Astrocyte (in vitro differentiated cells and primary cell): ENCODE measurements around the gene TEAD4. TPM values are rescaled to one million over a fixed set of nuclear protein-coding genes. Genes with fewer than 3 reads are reported as not detected.

Experiments used
- DNase-seq: peaks from one replicate; pipeline ENCODE4 v3.0.0-alpha.2; 2010; ENCODE audit warnings: low read depth
- FAIRE-seq: peaks from 2 replicates; lab custom pipeline; 2011; peaks lifted over from hg19 to GRCh38; lab: Jason Lieb, UNC
- H2AFZ ChIP-seq: 2 replicates; pipeline ENCODE4 v1.6.0; 2012; ENCODE audit warnings: low read depth, low read length, inconsistent platforms
- H3K27ac ChIP-seq: 2 replicates; pipeline ENCODE4 v1.5.1; 2011; ENCODE audit warnings: low read depth, low read length, inconsistent platforms
- H3K27me3 ChIP-seq: 2 replicates; pipeline ENCODE4 v1.6.0; 2011; ENCODE audit warnings: low read length, inconsistent platforms; ENCODE audit not compliant: insufficient read depth
- H3K36me3 ChIP-seq: 2 replicates; pipeline ENCODE4 v1.5.1; 2011; ENCODE audit warnings: low read length, inconsistent platforms; ENCODE audit not compliant: insufficient read depth
- H3K4me1 ChIP-seq: 2 replicates; pipeline ENCODE4 v1.5.1; 2011; ENCODE audit warnings: low read length, inconsistent platforms; ENCODE audit not compliant: insufficient read depth
- H3K4me2 ChIP-seq: 2 replicates; pipeline ENCODE4 v1.6.0; 2012; ENCODE audit warnings: low read length, inconsistent platforms
- H3K4me3 ChIP-seq: 2 replicates; pipeline ENCODE4 v1.5.1; 2011; ENCODE audit warnings: low read depth, mild to moderate bottlenecking, low read length, inconsistent platforms; ENCODE audit not compliant: insufficient read depth
- H3K79me2 ChIP-seq: 2 replicates; pipeline ENCODE4 v1.6.0; 2012; ENCODE audit warnings: mild to moderate bottlenecking, low read length, inconsistent platforms; ENCODE audit not compliant: insufficient read depth
- H3K9ac ChIP-seq: 2 replicates; pipeline ENCODE4 v1.6.0; 2012; ENCODE audit warnings: mild to moderate bottlenecking, low read length, inconsistent platforms
- H3K9me3 ChIP-seq: 2 replicates; pipeline ENCODE4 v1.5.1; 2012; ENCODE audit warnings: low read depth, mild to moderate bottlenecking, low read length, inconsistent platforms; ENCODE audit not compliant: insufficient read depth
- H4K20me1 ChIP-seq: 2 replicates; pipeline ENCODE4 v1.6.0; 2012; ENCODE audit warnings: low read length, inconsistent platforms; ENCODE audit not compliant: insufficient read depth
- H3K27ac Mint-ChIP-seq: one replicate; pipeline ENCODE4 v1.8.0; 2021; ENCODE audit warnings: mild to moderate bottlenecking, mixed read lengths; ENCODE audit not compliant: unreplicated experiment
- H3K27me3 Mint-ChIP-seq: one replicate; pipeline ENCODE4 v1.8.0; 2021; ENCODE audit warnings: low read depth, mixed read lengths; ENCODE audit not compliant: unreplicated experiment
- H3K36me3 Mint-ChIP-seq: one replicate; pipeline ENCODE4 v1.8.0; 2021; ENCODE audit warnings: low read depth, mixed read lengths; ENCODE audit not compliant: unreplicated experiment
- H3K4me1 Mint-ChIP-seq: one replicate; pipeline ENCODE4 v1.8.0; 2021; ENCODE audit warnings: low read depth, mixed read lengths; ENCODE audit not compliant: unreplicated experiment
- H3K4me3 Mint-ChIP-seq: one replicate; pipeline ENCODE4 v1.8.0; 2021; ENCODE audit warnings: mild to moderate bottlenecking, moderate library complexity, mixed read lengths; ENCODE audit not compliant: unreplicated experiment
- H3K9me3 Mint-ChIP-seq: one replicate; pipeline ENCODE4 v1.8.0; 2021; ENCODE audit warnings: mild to moderate bottlenecking, mixed read lengths; ENCODE audit not compliant: unreplicated experiment
- EZH2 ChIP-seq: IDR thresholded peaks from 2 replicates; pipeline ENCODE4 v1.6.1; 2012; ENCODE audit warnings: mild to moderate bottlenecking, low read length, inconsistent platforms; ENCODE audit not compliant: insufficient read depth
- total RNA-seq: library from RNA; stranded (reverse); gene quantifications from 2 replicates; pipeline ENCODE4 v1.2.1, GENCODE V29; 2021
- TF ChIP-seq, protein P1 (sequence below): IDR thresholded peaks from 2 replicates; pipeline ENCODE4 v1.5.1; 2011; ENCODE audit warnings: low read depth, mild to moderate bottlenecking, inconsistent platforms, low read length, moderate library complexity; ENCODE audit not compliant: insufficient read depth

Gene TEAD4
- total RNA-seq, 1 donor from 2014 or later = 19.1 TPM

DNA sequence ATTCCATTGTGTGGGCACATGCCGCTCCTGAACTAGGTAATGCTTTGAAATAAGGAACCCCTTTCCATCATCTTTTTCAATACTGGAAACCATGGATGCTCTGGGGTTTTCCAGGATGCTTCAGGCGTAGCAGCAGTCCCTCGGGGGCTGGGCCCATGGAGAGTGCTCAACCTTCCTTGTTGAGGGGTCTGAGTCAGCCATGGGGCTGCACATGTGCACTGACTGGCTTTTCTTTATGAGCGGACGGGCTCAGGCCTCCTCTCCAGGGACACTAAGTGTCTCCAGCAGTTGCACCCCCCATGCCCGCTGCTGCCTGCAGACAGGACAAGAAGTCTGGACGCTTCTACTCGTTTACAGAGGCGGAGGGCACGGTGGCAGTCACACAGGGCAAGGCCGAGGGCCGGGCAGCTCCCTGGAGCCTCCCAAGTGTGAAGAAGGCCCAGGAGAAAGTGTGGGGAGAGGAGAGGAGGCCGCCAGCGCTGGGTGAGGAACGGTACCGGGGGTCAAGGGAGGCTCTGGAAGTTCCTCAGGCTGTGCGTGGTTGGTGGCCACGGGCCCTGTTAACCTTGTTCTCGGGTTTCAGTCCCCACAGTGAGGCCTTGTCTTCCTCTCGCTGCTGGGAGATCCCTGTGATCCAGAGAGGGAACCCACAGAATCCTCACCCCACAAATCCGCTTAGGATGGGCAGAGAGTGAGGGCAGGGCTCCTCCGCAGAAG, 51.2 kb downstream of the TEAD4 start:
- Histone ChIP-seq H3K4me3 (no peak overlapping the region), H3K9me3 (no peaks in the 10 kb centered on the region), H3K9ac (no peak overlapping the region), H3K4me1 (peaks cover 9% of the 10 kb centered on the region), H3K36me3 (no peaks in the 10 kb centered on the region), H4K20me1 (peaks cover 6% of the 10 kb centered on the region), H2AFZ (no peak overlapping the region), H3K27me3 (no peaks in the 10 kb centered on the region), H3K4me2 (no peak overlapping the region), H3K79me2 (peaks cover 10% of the 10 kb centered on the region), H3K27ac (no peak overlapping the region)
- no peak for DNase-seq
- Mint-ChIP-seq H3K27ac (no peak overlapping the region), H3K4me1 (peaks cover 6% of the 10 kb centered on the region), H3K4me3 (no peak overlapping the region), H3K9me3 (no peaks in the 10 kb centered on the region), H3K27me3 (no peaks in the 10 kb centered on the region), H3K36me3 (peaks cover 18% of the 10 kb centered on the region)
- TF ChIP-seq, protein P1, sequence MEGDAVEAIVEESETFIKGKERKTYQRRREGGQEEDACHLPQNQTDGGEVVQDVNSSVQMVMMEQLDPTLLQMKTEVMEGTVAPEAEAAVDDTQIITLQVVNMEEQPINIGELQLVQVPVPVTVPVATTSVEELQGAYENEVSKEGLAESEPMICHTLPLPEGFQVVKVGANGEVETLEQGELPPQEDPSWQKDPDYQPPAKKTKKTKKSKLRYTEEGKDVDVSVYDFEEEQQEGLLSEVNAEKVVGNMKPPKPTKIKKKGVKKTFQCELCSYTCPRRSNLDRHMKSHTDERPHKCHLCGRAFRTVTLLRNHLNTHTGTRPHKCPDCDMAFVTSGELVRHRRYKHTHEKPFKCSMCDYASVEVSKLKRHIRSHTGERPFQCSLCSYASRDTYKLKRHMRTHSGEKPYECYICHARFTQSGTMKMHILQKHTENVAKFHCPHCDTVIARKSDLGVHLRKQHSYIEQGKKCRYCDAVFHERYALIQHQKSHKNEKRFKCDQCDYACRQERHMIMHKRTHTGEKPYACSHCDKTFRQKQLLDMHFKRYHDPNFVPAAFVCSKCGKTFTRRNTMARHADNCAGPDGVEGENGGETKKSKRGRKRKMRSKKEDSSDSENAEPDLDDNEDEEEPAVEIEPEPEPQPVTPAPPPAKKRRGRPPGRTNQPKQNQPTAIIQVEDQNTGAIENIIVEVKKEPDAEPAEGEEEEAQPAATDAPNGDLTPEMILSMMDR = no peak
- no peak for TF ChIP-seq EZH2
- no peak for FAIRE-seq

DNA sequence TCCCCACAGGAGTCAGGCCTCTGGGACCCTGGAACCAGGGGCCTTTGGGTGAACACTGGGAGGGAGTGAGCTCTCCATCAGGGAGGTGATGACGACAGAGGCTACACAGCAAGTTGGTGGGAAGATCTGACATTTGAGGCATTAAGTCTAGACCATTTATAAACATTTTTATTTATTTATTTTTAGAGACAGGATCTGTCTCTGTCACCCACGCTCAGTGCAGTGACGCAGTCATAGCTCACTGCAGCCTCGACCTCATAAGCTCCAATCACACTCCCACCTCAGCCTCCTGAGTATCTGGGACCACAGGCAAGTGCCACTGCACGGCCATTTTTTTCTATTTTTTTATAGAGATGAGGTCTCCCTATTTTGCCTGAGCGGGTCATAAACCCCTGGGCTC, 53.6 kb downstream of the TEAD4 start:
- TF ChIP-seq, protein P1 = no peak
- peaks cover 6% of the 10 kb centered on the region for H3K4me1 Mint-ChIP-seq
- no peak overlapping the region for H3K4me3 Mint-ChIP-seq
- no peak overlapping the region for H3K4me3 ChIP-seq
- H3K27ac ChIP-seq = peak overlapping the region; percentile 42
- no peak overlapping the region for H2AFZ ChIP-seq
- H3K27me3 ChIP-seq = no peaks in the 10 kb centered on the region
- DNase-seq (peak; percentile 33), FAIRE-seq (no peak)
- no peaks in the 10 kb centered on the region for H3K9me3 Mint-ChIP-seq
- peaks cover 22% of the 10 kb centered on the region for H3K36me3 Mint-ChIP-seq
- no peaks in the 10 kb centered on the region for H3K9me3 ChIP-seq
- peaks cover 3% of the 10 kb centered on the region for H3K4me1 ChIP-seq
- no peaks in the 10 kb centered on the region for H3K27me3 Mint-ChIP-seq
- no peak overlapping the region for H3K9ac ChIP-seq
- H3K4me2 ChIP-seq = no peak overlapping the region
- H4K20me1 ChIP-seq = peaks cover 6% of the 10 kb centered on the region
- no peaks in the 10 kb centered on the region for H3K36me3 ChIP-seq
- H3K27ac Mint-ChIP-seq = no peak overlapping the region
- peaks cover 4% of the 10 kb centered on the region for H3K79me2 ChIP-seq

DNA sequence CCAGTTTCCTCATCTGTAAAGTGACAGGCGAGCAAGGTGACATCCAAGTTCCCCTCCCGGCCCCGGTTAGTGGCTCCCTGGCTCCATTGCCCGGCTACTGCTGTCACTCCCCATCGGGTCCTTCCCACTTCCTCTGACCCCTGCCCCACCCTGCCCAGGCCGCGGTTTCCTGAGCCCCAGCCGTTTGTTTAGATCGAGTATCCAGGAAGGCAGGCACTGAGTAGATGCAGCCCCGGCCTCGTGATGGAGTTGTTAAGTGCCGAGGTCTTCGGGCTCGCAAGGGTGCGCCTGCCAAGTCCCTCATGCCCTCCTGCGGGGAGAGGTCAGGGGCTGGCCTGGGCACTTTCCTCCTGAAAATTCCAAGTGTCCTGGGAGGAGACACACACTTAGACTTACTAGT, 55.4 kb downstream of the TEAD4 start:
- DNase-seq = no peak
- Histone ChIP-seq H3K4me3 (no peak overlapping the region), H3K27me3 (no peaks in the 10 kb centered on the region), H3K36me3 (no peaks in the 10 kb centered on the region), H4K20me1 (no peaks in the 10 kb centered on the region), H3K4me1 (peaks cover 3% of the 10 kb centered on the region), H3K4me2 (no peak overlapping the region), H2AFZ (no peak overlapping the region), H3K9ac (no peak overlapping the region), H3K79me2 (no peaks in the 10 kb centered on the region), H3K9me3 (no peaks in the 10 kb centered on the region), H3K27ac (no peak overlapping the region)
- peaks cover 22% of the 10 kb centered on the region for H3K36me3 Mint-ChIP-seq
- peaks cover 6% of the 10 kb centered on the region for H3K4me1 Mint-ChIP-seq
- no peaks in the 10 kb centered on the region for H3K9me3 Mint-ChIP-seq
- TF ChIP-seq, protein P1 = no peak
- TF ChIP-seq EZH2 = no peak
- peaks cover under 1% of the 10 kb centered on the region for H3K27me3 Mint-ChIP-seq
- FAIRE-seq = no peak
- H3K4me3 Mint-ChIP-seq = no peak overlapping the region
- H3K27ac Mint-ChIP-seq = no peak overlapping the region
